GM18499 (cell line): Measurements from ENCODE around the gene SEMA3F.

Experiments used
- ATAC-seq: cut with Tn5 transposase; IDR thresholded peaks from one replicate; pipeline ENCODE4 v1.9.1; 2021; ENCODE audit warnings: moderate number of reproducible peaks; ENCODE audit not compliant: insufficient read depth, unreplicated experiment

SEMA3F gene

DNA sequence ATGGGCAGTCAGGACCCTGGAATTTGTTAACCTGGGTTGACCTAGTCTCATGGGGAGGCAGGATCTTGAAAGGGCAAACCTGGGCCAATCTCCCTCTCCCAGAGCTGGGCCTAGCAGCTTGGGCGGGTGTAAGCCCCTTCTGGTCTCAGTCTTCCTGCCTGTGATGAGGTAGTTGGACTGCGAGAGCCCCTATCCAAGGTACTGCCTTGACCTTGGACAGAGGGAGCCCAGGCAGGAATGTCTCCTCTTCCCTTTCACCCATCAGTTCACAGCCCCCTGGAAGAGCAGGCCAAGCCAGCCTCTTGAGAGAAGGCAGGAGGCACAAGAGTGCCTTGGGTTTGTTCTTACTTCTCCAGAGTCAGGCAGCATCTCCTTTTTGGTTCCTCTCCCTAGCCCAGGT lies 24.7 kb upstream of the SEMA3F start:
- no peak for ATAC-seq

DNA sequence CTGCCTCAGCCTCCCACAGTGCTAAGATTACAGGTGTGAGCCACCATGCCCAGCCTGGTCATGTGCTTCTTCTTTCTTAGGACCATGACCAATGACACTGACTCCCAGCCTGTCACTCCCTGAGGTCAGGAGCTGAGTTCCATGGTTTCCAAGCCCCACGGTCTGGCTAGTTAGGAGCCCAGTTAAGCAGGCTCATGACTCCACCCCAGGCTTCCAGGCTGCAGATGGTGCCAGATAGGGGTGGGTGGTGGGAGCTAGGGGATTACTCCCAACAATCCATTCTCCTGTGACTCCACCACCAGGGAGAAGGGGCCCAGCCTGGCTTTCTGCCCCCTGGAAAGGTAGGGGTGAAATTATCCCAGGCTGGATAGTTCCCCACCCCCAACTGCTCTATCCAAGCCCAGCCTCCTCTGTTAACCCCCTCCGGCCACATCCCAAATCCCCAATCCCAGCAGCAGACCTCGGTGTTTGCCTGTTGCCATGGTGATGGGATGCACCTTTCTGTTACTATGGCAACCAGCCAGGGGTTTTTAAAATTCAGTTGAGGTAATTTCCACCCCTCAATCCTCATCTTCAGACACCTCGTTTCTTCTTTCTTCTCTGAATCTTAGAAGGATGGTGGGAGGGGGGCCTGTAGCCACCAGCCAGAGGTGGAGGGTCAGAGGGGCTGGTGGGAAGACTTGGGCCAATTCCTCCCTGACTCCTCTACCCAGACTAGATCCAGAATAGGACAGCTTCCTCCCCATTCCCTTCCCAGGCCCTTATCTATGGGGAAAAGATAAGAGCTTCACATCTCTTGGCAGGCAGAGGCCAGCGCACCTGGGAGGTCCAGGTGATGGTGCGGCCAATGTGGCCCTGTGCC lies 22.5 kb upstream of the SEMA3F start:
- no peak for ATAC-seq

DNA sequence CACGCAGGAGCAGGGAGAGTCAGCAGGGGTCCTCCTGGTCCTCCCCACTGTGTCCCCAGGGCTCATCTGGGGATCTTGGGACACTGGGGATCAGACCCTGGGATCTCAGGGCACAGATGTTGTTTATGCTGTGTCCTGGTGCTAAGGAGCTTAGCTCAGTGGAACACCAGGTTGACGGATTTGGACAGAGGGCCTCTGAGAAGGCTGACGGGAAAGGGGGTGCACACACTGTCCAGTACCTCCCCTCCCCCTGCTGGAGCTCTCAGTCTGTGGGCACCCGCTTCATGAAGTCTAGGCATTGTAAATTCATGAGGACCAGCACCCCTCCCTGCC lies 21.9 kb upstream of the SEMA3F start:
- ATAC-seq, result no peak

DNA sequence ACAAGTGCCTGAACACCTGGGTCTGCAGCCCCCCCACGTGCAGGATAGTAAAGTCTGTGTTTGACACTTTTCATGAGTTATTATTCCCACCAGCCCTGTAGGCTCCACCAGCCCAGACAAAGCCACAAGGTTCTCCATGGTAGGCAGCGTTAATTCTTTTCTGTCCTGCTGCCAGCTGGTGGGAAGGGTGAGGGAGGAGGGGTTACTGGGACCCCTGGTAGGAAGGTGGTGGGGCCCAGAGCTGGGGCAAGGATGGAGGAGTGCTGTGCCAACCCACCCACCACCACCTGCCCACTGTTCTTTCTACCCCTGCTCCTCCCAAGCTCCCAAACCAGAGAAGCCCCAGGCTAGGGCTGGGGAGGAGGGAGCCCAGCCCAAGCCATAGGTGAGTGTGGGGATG lies 20.8 kb upstream of the SEMA3F start:
- ATAC-seq, result no peak

DNA sequence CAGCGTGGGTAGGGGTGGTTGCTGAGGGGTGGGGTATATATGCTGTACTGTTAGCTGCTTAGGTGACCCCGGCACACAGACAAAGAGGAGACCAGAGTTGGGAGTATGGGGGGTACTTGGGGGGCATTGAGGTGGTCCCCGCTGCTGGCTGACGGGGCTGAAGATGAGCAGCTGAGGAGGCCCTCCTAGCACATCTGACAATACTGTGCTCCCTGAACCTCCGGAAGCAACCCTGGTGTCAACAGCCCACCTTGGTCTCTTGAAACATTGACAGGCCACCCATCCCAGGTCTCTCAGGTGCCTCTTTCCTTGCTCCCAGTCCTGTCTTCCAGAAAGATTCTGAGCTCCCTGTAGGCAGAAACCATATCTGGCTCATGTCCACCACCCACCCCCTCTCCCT lies 19.2 kb upstream of the SEMA3F start:
- ATAC-seq, result no peak

DNA sequence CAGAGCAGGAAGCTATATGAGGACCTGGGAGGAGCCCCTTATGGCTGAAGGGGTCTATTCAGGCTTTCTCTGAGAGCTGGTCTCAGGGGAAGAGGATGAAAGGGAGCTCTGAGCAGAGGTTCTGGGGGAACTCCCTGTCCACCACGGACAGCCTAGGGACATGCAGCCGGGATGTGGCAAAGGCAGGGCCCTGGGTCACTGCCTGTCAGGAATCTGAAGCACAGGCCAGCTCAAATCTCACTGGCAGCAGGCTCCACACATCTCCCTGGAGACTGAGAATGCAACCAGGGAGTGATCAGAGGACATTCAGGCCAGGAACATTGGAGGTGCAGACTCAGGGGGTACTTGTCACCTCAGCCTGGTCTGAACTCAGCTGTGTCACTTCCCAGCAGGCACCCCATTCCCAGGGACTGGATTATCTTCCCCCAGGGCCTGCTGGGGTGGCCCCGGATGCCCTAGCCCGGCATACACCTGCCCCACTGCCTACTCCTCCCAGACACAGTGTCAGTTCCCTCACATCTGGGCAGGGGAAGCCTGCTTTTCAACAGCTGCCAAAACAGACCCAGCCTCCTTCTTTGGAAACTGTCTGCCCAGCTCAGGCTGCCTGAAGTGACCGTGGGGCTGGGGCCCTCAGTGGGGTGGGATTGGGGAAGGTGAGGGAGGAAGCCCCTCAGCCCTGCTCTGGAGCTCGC lies 18.3 kb upstream of the SEMA3F start:
- no peak for ATAC-seq

DNA sequence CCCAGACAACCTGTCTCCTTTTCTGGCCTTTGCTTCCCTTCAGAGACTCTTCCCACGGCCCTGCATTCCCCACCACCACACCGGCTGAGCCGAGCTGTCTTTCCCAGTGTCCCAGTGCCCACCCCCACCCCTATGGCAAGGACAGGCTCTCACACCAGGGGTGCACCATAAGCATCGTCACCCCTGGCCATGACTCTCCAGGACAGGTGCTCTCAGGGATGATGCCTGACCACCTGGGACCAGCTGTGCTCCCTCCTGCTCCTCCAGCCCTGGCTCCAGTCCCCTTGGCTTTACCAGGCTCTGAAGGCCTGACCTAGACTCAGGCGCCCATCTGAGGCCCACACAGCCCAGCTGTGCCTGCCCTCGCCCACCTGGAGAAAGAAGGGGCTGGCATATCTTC lies 17.6 kb upstream of the SEMA3F start:
- no peak for ATAC-seq

DNA sequence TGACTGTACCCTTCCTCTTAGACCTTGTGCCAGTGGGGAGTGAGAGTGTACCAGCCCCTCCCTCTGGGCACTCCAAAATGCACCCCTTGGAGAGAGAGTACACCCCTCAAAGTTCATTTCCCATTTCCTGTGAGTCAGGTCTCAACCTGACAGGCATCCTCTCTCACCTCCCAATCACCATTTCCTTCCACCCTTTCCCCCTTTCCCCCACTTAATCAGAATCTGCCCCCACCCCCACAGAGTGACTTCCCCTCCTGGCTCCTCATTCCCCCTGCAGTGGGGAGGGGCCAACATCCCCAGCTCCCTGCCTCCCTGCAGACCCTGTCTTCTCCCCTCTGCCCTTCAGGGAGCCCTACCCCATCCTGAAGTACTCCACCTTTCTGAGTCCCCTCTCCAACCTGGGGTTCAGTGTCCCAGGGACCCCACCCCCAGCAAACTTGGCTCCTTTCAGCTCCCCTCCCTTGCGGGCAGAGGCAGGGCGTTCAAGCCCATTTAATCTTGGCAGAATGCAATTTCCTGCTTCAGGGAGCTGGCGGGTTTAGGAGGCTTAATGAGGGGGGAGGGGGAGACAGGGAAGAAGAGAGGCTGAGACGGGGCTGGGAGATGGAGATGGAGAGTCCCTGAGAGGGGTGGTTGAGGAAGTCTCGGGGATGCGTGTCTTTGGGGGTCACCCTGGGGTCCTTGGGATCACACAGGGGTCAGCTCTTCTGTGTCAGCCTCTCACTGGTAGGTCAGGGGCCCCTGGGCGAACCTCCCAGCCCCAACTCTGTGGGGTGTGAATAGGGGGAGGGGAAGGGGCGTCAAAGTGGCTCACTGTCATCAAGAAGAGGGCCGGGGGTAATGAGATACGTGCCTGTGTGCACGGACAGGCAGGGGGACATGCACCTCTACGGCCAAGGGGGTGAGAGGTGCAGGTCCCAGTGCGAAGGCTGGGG lies 16.6 kb upstream of the SEMA3F start:
- ATAC-seq, result no peak

DNA sequence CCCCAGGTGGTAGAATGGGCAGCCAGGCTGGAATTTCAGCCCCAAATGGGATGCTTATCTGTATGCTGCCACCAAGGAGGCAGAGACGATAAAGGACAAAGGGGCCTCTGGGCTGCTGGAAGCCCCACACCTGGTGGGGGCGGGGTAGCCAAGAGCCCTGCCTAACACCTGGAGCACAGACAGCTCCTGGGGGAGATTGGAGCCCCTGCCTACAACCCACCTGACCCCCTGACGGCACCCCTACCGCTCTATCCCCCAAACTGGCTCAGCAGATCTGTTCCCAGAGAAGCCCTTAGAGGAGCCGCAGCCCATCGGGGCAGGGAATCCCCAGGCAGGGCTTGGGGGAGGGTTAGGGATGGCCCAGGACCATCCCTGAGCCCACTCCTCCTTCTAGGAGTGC lies 15.8 kb upstream of the SEMA3F start:
- no peak for ATAC-seq

DNA sequence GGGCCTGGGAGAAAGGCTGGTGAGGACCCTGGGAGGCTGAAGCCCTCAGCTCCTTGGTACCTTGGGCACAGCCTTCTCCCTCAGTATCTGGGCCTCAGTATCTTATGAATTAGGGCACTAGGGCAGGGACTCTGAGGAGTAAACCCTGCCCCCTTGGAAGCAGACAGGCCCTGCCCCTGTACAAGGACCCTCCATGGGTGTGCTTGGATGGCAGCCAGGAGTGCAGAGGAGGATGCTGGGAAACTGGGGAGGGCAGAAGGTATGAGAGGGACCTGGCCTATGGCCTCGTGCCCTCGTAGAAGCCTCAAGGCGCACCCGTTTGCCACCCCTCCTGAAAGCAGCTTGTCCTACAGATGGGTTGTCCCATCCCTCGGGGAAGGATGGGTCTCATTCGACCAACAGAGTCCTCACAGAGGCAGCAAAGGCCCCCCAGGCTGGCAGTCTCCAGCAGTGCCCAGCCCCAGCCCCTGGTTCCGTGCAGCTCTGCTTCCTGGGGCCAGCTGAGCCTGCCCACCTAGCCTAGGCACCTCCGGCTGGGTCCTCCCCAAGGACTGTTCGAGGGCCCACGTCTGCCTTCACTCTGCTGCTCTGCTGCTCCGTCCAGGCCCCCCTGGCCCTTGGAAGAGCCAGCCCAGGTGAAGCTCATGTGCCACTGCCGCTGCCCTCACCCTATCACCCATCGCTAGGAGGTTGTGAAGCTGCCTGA lies 15.3 kb upstream of the SEMA3F start:
- no peak for ATAC-seq

DNA sequence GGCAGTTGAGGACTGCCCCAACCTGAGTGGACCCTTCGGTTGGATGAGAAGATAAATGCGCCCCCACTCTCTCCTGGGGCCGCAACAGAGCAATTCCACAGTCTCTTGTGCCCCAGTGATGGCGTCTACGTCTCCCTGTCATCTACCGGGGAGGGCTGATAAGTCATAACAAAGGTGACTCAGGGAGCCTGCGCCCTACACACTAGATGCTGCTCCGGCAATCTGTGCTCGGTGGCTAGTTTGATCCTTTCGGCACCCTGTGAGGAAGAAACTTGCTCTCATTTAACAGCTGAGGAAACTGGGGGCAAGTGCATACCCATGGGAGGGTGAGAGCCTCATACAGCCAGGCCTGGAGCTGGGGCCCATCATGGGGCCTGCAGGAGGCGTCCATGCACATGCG lies 14.1 kb upstream of the SEMA3F start:
- ATAC-seq, result no peak

DNA sequence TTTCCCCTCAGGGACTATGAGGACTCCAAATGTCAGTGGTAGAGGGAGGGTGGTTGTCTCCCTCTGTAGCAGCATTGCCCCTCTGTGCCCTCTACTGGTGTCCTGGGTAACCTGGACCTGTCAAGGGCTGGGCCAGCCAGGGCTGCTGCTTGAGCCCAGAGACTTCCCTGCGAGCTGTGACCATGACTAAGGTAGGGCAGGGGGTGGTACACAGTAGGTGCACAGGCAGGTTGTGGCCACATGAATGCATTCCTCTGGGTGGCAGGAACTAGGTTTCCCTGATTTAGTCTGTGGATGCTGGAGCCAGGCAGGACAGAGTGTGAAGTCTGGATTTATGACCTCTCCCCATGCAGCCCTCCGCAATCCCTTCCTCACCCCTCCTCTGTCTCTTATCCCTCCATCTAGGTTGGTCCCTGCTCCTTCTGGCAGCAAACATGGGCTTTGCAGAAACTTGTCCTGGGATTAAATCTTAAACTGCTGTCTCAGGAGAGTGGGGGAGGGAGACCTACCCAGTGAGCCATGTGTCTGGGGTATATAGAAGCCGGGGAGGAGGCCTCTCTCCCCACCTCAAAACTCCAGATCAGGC lies 8.7 kb upstream of the SEMA3F start:
- ATAC-seq, result no peak

DNA sequence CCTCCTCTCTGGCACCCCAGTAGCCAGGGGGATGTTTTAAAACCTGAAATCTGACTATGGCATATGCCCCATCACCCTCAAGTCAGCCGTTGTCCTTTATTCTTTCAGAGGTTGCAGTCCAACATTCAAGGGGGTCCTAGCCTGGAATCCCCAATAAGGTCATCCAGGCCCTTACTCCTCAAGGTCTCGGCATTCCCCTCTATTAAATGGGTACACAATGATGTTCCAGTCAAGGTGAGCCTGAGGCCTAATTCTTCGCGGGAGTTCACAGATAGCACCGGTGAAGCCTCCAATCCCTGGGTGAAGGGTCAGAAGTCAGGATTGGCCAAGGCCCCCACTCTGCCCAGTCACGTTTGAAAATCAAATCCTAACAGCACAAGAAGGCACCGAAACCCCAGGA lies 8.1 kb upstream of the SEMA3F start:
- ATAC-seq, result no peak

DNA sequence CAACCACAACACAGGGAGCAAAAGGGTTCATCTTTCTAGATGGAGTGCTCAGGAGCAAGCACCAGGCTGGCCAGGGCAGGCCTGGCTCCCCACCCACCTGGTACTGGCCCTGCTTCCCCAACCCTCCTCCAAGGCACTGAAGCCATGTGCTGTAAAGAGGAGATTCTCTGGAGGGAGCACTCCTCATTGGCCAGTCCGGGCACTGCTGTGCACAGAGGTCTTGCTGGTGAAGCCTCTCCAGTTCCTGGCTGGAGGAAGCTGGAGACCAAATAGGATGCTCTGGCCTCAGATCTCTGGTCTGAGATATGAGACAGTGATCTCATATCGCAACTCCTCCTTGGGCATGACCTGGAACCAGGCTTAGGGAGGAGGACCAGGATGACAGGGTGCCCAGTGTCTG lies 7.7 kb upstream of the SEMA3F start:
- ATAC-seq, result no peak

DNA sequence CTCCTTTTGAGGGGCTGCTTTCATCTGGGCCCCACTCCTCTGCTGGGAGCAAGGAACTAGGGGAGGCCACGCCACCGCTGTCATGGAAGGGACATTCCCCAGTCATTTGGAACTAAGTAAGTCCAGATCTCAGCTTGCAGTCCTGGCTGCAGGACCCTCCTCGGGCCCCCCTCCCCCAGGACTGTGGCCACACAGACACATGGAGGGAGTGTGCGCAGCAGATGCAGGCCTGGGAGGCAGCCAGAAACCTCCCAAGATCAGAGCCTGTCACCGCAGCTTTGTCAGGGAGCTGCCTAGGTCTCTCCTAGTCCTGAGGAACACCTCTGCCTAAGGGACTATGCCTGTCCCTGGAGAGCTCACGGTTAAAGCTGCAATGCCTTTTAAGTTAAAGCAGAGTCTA lies 7.3 kb upstream of the SEMA3F start:
- ATAC-seq, result no peak

DNA sequence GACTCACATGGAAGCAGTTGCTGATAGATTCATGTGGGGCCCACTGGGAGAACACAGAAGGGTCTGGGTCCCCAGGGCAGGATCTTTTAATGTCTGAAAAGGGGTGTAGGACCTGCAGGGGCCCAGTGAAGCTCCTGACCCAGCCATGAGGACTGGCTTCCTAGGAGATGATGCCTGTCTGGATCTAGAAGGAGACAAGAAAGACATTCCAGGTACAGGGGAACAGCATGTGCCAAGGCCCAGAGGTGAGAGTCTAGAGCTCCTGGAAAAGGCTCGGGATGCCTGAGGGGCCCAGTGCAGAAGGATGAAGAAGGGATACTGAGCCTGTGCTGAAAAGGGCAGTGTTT lies 4.7 kb upstream of the SEMA3F start:
- no peak for ATAC-seq

DNA sequence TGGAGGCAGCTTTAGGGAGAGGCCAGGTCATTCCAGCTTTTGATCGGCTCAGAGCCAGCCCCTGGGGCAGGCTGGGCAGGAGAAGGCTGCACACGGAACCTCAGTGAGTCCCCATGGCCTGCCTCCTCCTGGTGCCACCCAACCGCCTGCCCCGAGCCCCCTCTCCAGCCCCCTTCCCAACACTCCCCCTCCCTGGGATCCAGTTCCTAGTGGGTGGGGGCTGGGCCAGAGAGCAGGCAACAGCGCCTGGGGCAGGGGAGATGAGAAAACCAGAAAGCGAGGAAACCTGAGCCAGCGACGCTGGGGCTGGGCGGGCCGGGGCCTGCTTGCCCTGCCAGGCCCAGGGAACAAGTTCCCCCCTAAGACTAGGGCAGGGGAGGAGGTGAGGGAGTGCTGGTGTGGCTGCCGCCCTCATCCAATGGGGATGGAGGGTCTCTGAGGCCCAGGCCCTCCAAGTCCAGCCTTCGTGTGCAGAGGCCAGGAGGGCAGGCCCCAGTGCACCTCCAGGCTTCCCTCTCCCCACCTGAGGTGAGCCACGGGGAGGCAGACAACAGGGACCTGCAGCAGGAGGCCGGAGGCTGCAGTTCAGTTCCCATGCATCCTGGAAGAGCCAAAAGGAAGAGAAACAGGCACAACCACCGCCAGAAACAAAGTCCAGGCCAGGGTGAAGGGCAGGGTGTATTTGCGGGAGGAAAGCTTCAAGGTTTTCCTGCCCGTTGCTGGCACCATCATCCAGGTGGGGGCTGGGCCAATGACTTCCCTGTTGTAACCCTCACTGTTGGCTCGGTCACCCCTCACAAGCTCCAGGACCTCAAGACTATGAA lies 4.0 kb upstream of the SEMA3F start:
- no peak for ATAC-seq

DNA sequence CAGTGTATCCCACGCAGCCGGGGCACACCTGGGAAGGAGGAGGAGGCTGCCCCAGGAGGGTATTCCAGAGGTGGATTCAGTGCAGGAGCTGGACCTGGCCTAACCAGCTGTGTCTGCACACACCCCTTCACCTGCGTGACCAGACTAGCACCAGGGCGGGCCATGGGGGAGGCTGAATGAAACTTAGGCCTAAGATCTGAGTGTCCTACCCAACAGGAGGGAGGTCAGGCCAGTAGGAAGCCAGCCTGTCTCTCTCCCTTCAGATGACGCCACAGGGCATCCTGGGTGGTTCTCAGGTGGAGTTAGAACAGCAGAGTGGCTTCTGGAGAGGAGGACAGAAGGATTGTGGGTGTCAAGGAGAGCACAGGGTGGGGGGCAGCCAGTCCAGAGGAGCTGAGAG lies 3.4 kb upstream of the SEMA3F start:
- ATAC-seq, result no peak

DNA sequence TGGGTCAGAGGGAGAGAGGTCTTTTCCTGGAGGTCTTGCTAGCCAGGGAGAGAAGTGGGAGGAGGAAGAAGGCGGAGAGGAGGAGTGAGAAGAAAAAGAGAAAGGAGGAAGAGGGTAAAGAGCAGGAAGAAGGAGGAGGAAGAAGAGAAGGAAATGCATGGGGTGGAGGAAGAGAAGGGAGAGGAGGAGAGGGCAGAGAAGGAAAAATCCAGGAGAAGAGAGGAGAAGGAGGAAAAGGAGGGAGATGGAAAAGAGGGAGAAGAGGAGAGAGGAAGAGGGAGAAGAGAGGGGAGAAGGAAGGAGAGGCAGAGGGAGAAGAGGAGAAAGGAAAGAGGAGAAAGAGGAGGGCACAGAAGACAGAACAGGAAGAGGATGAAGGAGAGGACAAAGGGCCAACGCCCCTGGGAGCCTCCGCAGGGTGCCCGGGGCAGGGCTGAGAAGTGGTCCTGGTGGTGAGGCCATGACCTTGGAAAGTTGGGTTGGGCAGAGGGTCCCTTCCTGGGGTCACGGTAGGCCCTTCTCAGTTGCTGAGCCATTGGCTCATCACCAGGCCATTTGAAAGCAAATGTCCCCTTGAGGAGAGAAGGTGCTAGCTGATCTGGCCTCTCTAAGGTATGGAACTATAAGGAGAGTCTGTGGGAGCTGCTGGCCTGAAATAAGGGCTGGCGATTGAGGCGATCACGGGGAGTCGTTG lies 1.2 kb upstream of the SEMA3F start:
- ATAC-seq, result no peak
